Lower leg skin (tissue), 4 donors: ENCODE data around the gene NCF4. TPM values are rescaled to one million over a fixed set of nuclear protein-coding genes. Genes with fewer than 3 reads are reported as not detected.

Source experiments
- DNase-seq, 2 donors: peaks; one replicate each; pipeline ENCODE4 v3.0.0-alpha.2; 2019; ENCODE audit warnings: low spot score in 2 of 2
- H3K4me3 ChIP-seq: fragments of 200-600 bp; sonication (generic); 2 replicates; pipeline ENCODE4 v1.5.1; 2017; ENCODE audit warnings: mild to moderate bottlenecking, low read depth; ENCODE audit not compliant: poor library complexity, severe bottlenecking
- POLR2A ChIP-seq, 2 donors: fragments of 450-650 bp; IDR thresholded peaks; one replicate each; pipeline ENCODE4 v1.6.1; 2016 to 2017; ENCODE audit warnings: antibody characterized with exemption in 2 of 2, mild to moderate bottlenecking in 1 of 2, moderate library complexity in 1 of 2
- WGBS, 2 donors: methylation state at CpG; one replicate each; pipeline ENCODE4 v1.1.5; 2018; 5-methylcytosine and 5-hydroxymethylcytosine counted together
- intact Hi-C: fragments of 100-400 bp; cut with DNase I; formaldehyde crosslinking; loops from one replicate; pipeline ENCODE4 v1.15.0; 2023; ENCODE audit warnings: low total_unique reads
- total RNA-seq, 4 donors: library from RNA; depleted of rRNA; stranded (reverse); fragments of >200 nt; gene quantifications; one replicate each; pipeline ENCODE4 v1.1.0, GENCODE V29; 2016
- TF ChIP-seq, protein P1 (sequence below), 3 donors: fragments of 450-650 bp; IDR thresholded peaks; one replicate each; pipeline ENCODE4 v1.5.1; 2016; ENCODE audit warnings: antibody characterized with exemption in 3 of 3, mild to moderate bottlenecking in 3 of 3, moderate library complexity in 2 of 3

The NCF4 gene
- total RNA-seq, 4 donors from 2014 or later: 2.6 to 6.4 (median 5.4) TPM

DNA sequence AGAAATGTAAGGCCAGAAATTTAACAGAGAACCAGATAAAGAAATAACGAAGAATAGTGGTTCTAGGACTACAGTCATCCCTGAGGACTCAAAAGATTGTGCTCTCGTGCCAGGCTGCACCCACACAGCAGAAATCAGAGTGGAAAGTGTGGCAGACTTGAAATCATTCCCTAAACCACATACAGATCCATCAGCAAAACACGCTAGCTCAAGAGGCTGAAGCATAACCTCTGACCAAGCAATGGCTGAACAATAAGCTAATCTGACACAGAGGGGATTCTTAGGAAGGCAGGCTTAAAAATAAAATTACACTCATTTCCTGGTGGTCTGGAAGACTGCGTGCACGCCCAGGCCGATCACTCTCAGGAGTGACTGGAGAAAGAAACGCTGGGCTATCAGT, 19.0 kb downstream of the NCF4 start:
- intact Hi-C loops: no loop called here
- DNase-seq: no peak
- no peak overlapping the region for H3K4me3 ChIP-seq
- WGBS, 2 donors: 63 to 72% methylated on average over 7 of the region's 7 CpGs
- TF ChIP-seq POLR2A (IDR thresholded peaks at IDR 0.05): no peak
- TF ChIP-seq, protein P1, sequence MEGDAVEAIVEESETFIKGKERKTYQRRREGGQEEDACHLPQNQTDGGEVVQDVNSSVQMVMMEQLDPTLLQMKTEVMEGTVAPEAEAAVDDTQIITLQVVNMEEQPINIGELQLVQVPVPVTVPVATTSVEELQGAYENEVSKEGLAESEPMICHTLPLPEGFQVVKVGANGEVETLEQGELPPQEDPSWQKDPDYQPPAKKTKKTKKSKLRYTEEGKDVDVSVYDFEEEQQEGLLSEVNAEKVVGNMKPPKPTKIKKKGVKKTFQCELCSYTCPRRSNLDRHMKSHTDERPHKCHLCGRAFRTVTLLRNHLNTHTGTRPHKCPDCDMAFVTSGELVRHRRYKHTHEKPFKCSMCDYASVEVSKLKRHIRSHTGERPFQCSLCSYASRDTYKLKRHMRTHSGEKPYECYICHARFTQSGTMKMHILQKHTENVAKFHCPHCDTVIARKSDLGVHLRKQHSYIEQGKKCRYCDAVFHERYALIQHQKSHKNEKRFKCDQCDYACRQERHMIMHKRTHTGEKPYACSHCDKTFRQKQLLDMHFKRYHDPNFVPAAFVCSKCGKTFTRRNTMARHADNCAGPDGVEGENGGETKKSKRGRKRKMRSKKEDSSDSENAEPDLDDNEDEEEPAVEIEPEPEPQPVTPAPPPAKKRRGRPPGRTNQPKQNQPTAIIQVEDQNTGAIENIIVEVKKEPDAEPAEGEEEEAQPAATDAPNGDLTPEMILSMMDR (IDR thresholded peaks at IDR 0.05): no peak

DNA sequence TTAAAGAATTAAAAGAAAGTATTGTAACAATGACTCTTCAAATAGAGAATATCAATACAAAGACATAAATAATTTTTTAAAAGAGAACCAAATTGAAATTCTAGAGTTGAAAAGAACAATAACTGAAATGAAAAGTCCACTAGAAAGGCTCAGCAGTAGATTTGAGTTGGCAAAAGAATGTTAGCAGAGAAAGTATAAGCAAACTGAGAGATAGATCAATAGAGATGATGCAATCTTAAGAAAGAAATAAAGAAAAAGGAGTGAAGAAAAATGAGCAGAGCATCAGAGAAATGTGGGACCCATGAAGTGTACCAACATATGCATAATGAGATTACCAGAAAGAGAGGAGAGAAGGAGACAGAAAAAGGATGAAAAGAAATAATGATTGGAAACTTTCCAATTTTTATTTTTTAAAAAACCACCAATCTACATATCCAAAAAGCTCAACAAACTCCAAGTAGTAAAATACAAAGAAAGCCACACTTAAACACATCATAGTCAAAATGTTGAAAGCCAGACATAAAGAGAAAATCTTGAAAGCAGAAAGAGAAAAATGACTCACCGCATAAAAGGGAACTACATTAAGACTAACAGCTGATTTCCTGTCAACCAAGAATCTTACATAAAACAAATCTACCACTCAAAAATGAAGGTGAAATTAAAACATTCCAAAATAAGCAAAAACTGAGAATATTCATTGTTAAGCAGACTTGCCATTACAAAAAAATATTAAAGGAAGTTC, 20.9 kb downstream of the NCF4 start:
- TF ChIP-seq, protein P1 (IDR thresholded peaks at IDR 0.05): no peak
- TF ChIP-seq POLR2A (IDR thresholded peaks at IDR 0.05): no peak
- 75 to 89% methylated on average over 1 of the region's 1 CpG for WGBS, 2 donors
- DNase-seq: no peak
- intact Hi-C loops: no loop called here
- no peak overlapping the region for H3K4me3 ChIP-seq

DNA sequence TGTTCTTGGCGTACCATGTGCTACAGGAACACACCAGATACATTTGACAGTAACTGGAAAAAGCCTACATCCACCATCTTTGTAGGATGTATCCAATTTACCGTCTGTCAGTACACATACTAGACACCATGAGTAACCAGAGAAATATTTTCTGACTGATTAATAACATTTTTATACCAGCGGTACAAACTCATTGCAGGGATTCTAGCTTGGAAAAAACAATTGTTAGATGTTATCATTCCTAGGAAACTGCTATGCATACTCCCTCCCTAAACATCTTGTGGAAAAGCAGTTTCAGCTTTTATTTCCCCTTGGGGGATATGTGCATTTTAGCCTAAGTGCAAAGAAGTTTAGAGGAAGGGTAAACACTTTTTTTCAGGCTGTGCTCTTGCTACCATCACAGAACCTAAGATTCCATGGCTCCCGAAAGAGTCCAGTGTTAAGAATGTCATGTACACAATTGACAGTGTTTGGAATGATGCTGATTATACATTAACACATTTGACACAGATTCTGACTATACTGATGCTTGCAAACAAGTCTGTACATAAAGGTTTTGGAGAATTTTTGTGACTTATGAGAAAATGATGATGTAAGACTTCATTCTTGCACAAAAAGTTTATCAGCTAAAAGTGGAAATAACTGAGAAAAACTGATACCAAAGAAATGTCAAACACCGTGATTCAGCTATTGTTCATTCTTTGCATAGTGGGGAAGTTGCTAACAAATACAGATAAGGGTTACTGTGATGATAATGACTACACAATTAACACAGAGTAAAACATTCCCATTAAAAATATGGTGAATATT, 23.7 kb downstream of the NCF4 start:
- TF ChIP-seq, protein P1 (IDR thresholded peaks at IDR 0.05): no peak
- no peak for TF ChIP-seq POLR2A (IDR thresholded peaks at IDR 0.05)
- DNase-seq: no peak
- H3K4me3 ChIP-seq: no peak overlapping the region
- 43 to 48% methylated on average over 5 of the region's 5 CpGs for WGBS, 2 donors
- intact Hi-C loops: no loop called here

DNA sequence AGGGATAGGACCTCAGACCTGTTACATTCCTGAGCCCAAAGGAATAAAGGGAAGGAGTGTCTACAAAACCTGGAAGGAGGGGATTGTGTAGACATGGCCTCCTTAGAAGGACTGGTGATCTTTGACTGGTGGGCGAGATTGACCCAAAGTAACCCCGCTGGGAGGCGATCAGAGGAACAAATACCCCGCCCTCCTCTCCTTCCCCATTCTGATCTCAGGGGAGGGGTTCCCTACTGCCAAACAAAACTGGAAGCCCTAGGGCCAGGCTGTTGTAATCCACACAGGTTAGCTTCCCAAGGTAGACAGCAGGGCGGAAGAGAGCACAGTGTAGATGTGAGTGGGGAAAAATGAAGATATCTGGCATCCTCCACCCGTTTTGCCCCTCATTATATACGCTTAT, 24.7 kb downstream of the NCF4 start:
- H3K4me3 ChIP-seq: no peak overlapping the region
- intact Hi-C loops: no loop called here
- no peak for TF ChIP-seq POLR2A (IDR thresholded peaks at IDR 0.05)
- TF ChIP-seq, protein P1 (IDR thresholded peaks at IDR 0.05): no peak
- 62 to 63% methylated on average over 7 of the region's 7 CpGs for WGBS, 2 donors
- no peak for DNase-seq

DNA sequence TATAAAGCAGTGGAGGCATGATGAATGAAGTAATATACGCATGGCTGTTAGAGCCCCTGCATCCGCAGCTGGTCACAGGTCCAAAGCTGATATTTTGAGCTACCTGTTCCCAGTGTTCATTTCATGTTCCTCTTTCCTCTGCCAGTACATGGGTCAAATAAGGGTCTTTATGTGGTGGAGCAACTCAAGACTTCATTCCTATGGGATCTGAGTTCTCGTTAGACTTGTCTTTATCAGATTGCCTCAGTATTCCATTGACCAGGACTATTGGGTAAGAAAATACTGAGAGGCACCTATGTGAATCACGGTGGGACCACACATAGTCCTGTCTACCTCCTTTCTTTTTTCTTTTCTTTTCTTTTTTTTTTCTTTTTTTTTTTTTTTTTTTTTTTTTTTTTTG, 25.2 kb downstream of the NCF4 start:
- intact Hi-C loops: no loop called here
- no peak overlapping the region for H3K4me3 ChIP-seq
- WGBS, 2 donors: 85 to 86% methylated on average over 4 of the region's 4 CpGs
- no peak for TF ChIP-seq POLR2A (IDR thresholded peaks at IDR 0.05)
- TF ChIP-seq, protein P1 (IDR thresholded peaks at IDR 0.05): no peak
- DNase-seq: no peak
